GM19438 (cell line): ENCODE measurements around the gene NPR2.

Experiments used
- ATAC-seq: cut with Tn5 transposase; IDR thresholded peaks from one replicate; pipeline ENCODE4 v1.9.1; 2021; ENCODE audit warnings: low read depth; ENCODE audit not compliant: unreplicated experiment

The NPR2 gene

GRCh38 chr9:35852876-35853865, 61.8 kb downstream of the NPR2 start:
- ATAC-seq = no peak

- no peak for ATAC-seq
Observed at GRCh38 chr9:35854091-35854762, 62.8 kb downstream of the NPR2 start.

- ATAC-seq = no peak
Observed at GRCh38 chr9:35856206-35856605, 64.8 kb downstream of the NPR2 start.

- no peak for ATAC-seq
Observed at GRCh38 chr9:35856882-35857281, 65.5 kb downstream of the NPR2 start.

GRCh38 chr9:35858458-35858857, 67.1 kb downstream of the NPR2 start:
- ATAC-seq = no peak
